ENCODE data around the gene CEP350.

DNA sequence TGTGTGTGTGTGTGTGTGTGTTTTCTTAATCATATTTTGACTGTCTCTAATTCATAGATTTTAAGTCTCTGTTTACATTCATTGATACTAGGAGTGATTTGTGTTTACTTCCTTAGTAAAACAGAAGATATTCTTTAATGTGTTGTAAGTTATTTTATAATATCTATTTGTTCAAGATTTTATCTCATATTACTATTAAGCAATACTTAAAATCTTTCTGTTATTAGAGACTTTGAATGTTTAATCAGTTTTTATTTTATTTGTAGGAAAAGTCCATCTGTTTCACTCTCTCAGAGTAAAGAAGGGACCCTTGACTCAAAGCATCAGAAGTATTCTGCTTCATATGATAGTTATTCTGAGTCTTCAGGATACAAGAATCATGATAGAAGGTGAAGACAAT lies 89.2 kb downstream of the CEP350 start:
- TF ChIP-seq, protein P1, sequence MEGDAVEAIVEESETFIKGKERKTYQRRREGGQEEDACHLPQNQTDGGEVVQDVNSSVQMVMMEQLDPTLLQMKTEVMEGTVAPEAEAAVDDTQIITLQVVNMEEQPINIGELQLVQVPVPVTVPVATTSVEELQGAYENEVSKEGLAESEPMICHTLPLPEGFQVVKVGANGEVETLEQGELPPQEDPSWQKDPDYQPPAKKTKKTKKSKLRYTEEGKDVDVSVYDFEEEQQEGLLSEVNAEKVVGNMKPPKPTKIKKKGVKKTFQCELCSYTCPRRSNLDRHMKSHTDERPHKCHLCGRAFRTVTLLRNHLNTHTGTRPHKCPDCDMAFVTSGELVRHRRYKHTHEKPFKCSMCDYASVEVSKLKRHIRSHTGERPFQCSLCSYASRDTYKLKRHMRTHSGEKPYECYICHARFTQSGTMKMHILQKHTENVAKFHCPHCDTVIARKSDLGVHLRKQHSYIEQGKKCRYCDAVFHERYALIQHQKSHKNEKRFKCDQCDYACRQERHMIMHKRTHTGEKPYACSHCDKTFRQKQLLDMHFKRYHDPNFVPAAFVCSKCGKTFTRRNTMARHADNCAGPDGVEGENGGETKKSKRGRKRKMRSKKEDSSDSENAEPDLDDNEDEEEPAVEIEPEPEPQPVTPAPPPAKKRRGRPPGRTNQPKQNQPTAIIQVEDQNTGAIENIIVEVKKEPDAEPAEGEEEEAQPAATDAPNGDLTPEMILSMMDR (IDR thresholded peaks at IDR 0.05; ENCODE audit: poor library complexity) = no peak
- TF ChIP-seq EZH2 (IDR thresholded peaks at IDR 0.05; ENCODE audit: borderline replicate concordance) = no peak
